NCI-H128 (cell line): Measurements from ENCODE around the gene NAP1L3.

Source experiments
- DNase-seq: peaks from one replicate; lab custom pipeline; 2025; ENCODE audit not compliant: unreplicated experiment; lab: John Stamatoyannopoulos, UW

Gene NAP1L3, protein sequence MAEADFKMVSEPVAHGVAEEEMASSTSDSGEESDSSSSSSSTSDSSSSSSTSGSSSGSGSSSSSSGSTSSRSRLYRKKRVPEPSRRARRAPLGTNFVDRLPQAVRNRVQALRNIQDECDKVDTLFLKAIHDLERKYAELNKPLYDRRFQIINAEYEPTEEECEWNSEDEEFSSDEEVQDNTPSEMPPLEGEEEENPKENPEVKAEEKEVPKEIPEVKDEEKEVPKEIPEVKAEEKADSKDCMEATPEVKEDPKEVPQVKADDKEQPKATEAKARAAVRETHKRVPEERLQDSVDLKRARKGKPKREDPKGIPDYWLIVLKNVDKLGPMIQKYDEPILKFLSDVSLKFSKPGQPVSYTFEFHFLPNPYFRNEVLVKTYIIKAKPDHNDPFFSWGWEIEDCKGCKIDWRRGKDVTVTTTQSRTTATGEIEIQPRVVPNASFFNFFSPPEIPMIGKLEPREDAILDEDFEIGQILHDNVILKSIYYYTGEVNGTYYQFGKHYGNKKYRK

DNA sequence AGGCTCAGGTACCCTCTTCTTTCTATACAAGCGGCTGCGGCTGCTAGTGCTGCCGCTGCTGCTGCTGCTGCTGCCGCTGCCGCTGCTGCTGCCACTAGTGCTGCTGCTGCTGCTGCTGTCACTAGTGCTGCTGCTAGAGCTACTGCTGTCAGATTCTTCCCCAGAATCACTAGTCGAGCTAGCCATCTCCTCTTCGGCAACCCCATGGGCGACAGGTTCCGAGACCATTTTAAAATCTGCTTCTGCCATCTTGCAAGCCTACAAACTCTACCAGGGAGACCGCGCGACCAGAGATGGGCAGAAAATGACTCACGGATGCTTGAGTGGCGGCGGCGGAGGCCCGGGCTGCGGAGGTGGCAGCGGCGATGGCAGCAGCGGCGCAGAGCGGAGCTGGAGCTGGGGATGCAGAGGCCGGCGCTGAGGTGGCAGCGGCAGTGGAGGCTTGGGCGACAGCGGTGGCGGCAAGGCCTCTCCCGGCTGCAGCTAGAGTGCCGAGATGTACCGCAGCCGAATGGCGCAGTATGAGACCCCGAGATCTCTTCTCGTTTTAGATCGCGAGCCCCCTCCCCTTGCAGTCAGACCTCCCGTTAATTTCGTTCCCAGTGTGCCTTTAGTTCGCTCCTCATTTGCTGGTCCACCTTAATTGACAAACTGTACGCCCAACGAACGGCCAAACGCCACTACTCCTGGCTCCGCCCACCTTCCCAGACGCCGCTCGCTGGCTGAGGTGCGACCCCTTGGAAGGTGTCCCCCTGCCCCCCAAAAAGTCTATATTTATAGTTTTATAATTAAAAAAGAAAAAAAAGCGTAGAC is at the start of gene NAP1L3:
NAP1L3 (minus strand) TSS at position 523 of the 813 bp plus-strand sequence; CDS start at position 249, 274 bp downstream.
- DNase-seq, result peak; percentile 13

DNA sequence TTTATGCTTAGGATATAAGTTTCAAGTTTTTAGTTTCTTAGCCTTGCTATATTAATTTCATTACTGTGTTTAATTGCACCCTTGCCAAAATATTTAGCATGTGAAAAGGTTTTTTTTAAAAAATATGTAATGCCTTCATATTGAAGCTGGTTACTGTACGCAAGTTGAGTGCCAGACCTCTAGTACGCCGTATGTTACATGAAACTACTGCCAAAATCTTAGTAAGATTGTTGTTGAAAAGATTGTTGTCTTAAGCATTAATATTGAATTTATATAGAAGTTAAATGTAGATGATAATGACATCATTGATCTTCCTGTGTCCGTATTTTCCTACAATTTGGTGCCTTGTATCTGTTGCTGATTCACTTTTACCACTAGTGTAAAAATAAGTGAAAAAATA is 37.7 kb upstream of the NAP1L3 start:
- no peak for DNase-seq

DNA sequence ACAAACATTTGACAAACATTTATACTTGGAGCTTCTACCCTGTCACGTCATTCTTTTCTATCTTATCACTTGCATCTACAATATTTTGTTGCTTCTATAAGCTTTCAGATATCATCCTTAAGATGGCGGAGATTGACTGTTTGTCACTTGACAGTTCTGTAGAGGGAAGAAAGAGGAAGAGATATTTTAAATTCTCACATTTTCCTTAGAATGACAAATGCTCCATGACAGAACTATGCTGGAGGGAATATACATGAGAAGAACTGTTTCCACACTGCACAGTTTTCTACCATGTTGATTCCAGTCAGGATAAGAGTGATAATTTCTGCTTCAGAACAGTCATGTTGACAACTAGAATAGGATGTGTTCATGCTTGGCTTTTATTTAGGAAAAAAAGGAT is 30.3 kb upstream of the NAP1L3 start:
- no peak for DNase-seq

DNA sequence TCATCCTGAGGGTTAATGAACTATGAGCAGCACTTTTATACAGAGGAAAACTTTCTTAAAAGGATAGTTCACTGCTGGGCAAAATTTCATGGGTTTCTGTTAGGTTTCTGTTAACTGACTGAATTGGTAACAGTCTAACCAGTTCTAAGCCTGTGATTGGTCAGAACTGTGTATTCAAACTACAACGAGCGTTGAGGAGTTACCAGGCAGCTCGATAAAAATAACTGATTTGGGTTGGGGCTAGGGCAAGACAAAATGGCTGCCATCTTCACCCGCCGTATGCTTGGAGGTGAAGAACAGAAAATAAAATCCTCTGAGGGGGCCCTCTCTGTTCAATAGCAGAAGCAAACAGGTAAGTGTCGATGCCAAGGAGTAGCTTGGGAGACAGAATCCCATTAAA is 22.6 kb upstream of the NAP1L3 start:
- DNase-seq, result no peak

DNA sequence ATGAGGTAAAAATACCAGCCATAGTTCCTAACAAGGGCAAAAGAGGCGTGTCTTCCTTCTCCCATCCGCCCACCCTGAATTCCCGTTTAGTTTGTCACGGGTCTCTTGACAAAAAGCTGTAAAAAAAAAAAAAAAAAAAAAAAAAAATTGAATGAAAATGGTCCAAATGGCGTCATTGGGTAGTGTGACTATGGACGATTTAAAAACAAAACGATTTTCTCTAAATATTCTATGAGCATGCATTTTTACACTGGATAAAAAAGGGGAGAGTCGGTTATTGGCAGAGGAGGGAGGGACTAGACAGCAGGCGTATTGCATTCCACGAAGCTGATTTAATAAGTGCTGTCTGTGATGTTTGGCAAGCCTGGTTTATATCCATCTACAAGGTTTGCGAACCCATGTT is 492 bp upstream of the NAP1L3 start, which contains the start of gene FAM133A:
FAM133A (plus strand) TSS at position 338 of the 403 bp plus-strand sequence. CDS start 35,214 bp downstream, outside the sequence.
- no peak for DNase-seq

DNA sequence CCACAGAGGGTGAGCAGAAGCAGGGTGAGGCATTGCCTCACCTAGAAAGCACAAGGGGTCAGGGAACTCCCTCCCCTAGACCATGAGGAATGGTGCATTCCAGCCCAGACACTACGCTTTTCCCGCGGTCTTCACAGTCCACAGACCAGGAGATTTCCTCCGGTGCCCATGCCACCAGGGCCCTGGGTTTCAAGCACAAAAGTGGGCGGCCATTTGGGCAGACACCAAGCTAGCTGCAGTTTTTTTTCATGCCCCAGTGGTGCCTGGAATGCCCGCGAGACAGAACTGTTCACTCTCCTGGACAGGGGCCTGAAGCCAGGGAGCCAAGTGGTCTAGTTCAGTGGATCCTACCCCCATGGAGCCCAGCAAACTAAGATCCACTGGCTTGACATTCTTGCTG is 12.8 kb downstream of the NAP1L3 start:
- DNase-seq, result no peak

DNA sequence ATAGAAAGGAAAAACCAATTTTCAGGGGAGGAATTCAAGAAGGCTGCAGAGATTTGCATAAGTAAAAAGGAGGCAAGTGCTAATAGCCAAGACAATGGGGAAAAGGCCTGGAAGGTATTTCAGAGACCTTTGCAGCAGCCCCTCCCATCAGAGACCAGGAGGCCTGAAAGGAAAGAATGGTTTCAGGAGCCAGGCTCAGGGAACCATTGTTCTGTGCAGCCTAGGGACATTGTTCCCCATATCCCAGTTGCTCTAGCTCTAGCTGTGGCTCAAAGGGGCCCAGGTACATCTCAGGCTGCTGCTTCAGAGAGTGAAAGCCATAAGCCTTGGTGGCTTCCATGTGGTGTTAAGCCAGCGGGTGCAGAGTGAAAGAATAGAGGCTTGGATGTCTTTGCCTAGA is 24.0 kb downstream of the NAP1L3 start:
- DNase-seq, result no peak

DNA sequence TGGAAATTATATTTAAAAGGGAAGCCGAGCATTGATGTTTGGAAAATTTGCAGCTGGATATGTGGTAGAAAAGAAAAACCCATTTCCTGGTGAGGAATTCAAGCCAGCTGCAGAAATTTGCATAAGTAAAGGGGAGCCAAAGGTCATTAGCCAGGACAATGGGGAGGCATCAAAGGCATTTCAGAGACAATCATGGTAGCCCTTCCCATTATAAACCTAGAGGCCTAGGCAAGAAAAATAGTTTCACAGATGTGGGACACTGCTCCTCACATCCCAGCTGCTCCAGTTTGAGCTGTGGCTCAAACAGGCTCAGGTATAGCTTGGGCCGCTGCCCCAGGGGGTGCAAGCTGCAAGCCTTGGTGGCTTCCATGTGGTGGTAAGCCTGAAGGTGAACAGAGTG is 35.8 kb downstream of the NAP1L3 start:
- no peak for DNase-seq
